HEK293T (cell line): ENCODE data around the gene MARCKS.

Experiments
- CTCF ChIA-PET: fragments of 350-600 bp; formaldehyde crosslinking; extraction: SDS; loops from one replicate; lab custom pipeline; 2021; ENCODE audit warnings: antibody characterized with exemption, inconsistent platforms; lab: Yijun Ruan, JAX
- POLR2A ChIA-PET: fragments of 350-600 bp; formaldehyde crosslinking; extraction: SDS; loops from one replicate; lab custom pipeline; 2020; ENCODE audit warnings: antibody characterized with exemption, inconsistent platforms; lab: Yijun Ruan, JAX
- DNase-seq: peaks from one replicate; pipeline ENCODE4 v3.0.0; 2012; ENCODE audit warnings: mixed read lengths; ENCODE audit errors: extremely low spot score
- ARNT ChIP-seq: fragments of 450-650 bp; IDR thresholded peaks from 2 replicates; pipeline ENCODE4 v1.6.1; 2017; ENCODE audit warnings: mild to moderate bottlenecking
- BHLHE40 ChIP-seq: fragments of 450-650 bp; IDR thresholded peaks from 2 replicates; pipeline ENCODE4 v1.6.1; 2016; ENCODE audit warnings: mild to moderate bottlenecking, moderate library complexity, borderline replicate concordance
- CTBP1 ChIP-seq: fragments of 450-650 bp; IDR thresholded peaks from 2 replicates; pipeline ENCODE4 v1.6.1; 2016; ENCODE audit warnings: borderline replicate concordance
- ELF4 ChIP-seq: fragments of 450-650 bp; IDR thresholded peaks from 2 replicates; pipeline ENCODE4 v1.6.1; 2017; ENCODE audit warnings: antibody characterized with exemption
- FOXA1 ChIP-seq: fragments of 450-650 bp; IDR thresholded peaks from 2 replicates; pipeline ENCODE4 v1.6.1; 2016; ENCODE audit warnings: mild to moderate bottlenecking
- FOXK2 ChIP-seq: fragments of 450-650 bp; IDR thresholded peaks from 2 replicates; pipeline ENCODE4 v1.6.1; 2016; ENCODE audit warnings: mild to moderate bottlenecking
- FOXM1 ChIP-seq: fragments of 450-650 bp; IDR thresholded peaks from 2 replicates; pipeline ENCODE4 v1.6.1; 2017; ENCODE audit warnings: mild to moderate bottlenecking, borderline replicate concordance
- HDGF ChIP-seq: fragments of 450-650 bp; IDR thresholded peaks from 2 replicates; pipeline ENCODE4 v1.6.1; 2017; ENCODE audit warnings: antibody characterized with exemption, borderline replicate concordance
- L3MBTL2 ChIP-seq: fragments of 450-650 bp; conservative IDR thresholded peaks from 2 replicates; pipeline ENCODE4 v1.6.1; 2016; ENCODE audit warnings: mild to moderate bottlenecking
- LEF1 ChIP-seq: fragments of 450-650 bp; IDR thresholded peaks from 2 replicates; pipeline ENCODE4 v1.6.1; 2017; ENCODE audit warnings: mild to moderate bottlenecking, borderline replicate concordance
- NFRKB ChIP-seq: fragments of 450-650 bp; IDR thresholded peaks from 2 replicates; pipeline ENCODE4 v1.6.1; 2016; ENCODE audit warnings: mild to moderate bottlenecking, moderate library complexity
- SP1 ChIP-seq: fragments of 450-650 bp; IDR thresholded peaks from 2 replicates; pipeline ENCODE4 v1.6.1; 2017
- SUZ12 ChIP-seq: fragments of 450-650 bp; IDR thresholded peaks from 2 replicates; pipeline ENCODE4 v1.6.1; 2016; ENCODE audit warnings: mild to moderate bottlenecking
- TARDBP ChIP-seq: fragments of 450-650 bp; IDR thresholded peaks from 2 replicates; pipeline ENCODE4 v1.6.1; 2016
- ZNF384 ChIP-seq: fragments of 450-650 bp; IDR thresholded peaks from 2 replicates; pipeline ENCODE4 v1.6.1; 2016
- TF ChIP-seq, protein P1 (sequence below): fragments of 450-650 bp; IDR thresholded peaks from 2 replicates; pipeline ENCODE4 v1.6.1; 2016

Gene MARCKS

GRCh38 chr6:113860181-113860955 lies 3.2 kb downstream of the MARCKS start:
- peak; percentile 35 for DNase-seq
- CTCF ChIA-PET, result interaction anchor here (0.6 to 1.2 kb wide), 3 partner anchors 11 to 19 kb away, joined by 3 to 4 read pairs (median 3); no protein-coding TSS in a partner anchor
- POLR2A ChIA-PET, result interaction anchor here (1.4 kb wide), 1 partner anchor 19 kb away, joined by 3 read pairs; no protein-coding TSS in a partner anchor
- TF ChIP-seq SUZ12, result no peak
- TF ChIP-seq FOXA1, result no peak
- no peak for TF ChIP-seq LEF1
- no peak for TF ChIP-seq ARNT
- TF ChIP-seq, protein P1, sequence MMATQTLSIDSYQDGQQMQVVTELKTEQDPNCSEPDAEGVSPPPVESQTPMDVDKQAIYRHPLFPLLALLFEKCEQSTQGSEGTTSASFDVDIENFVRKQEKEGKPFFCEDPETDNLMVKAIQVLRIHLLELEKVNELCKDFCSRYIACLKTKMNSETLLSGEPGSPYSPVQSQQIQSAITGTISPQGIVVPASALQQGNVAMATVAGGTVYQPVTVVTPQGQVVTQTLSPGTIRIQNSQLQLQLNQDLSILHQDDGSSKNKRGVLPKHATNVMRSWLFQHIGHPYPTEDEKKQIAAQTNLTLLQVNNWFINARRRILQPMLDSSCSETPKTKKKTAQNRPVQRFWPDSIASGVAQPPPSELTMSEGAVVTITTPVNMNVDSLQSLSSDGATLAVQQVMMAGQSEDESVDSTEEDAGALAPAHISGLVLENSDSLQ, result no peak

DNA sequence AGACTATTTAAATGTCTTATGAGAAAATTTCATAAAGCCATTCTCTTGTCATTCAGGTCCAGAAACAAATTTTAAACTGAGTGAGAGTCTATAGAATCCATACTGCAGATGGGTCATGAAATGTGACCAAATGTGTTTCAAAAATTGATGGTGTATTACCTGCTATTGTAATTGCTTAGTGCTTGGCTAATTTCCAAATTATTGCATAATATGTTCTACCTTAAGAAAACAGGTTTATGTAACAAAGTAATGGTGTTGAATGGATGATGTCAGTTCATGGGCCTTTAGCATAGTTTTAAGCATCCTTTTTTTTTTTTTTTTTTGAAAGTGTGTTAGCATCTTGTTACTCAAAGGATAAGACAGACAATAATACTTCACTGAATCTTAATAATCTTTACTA lies 5.0 kb downstream of the MARCKS start:
- DNase-seq, result no peak
- ChIA-PET POLR2A (no interaction called here), CTCF (no interaction called here)
- TF ChIP-seq LEF1 (no peak), ZNF384 (0 out of 2 replicates have a peak, but pooled peaks have one; percentile 19)

GRCh38 chr6:113870917-113871316 lies 13.8 kb downstream of the MARCKS start:
- ChIA-PET CTCF (interaction anchor here (0.6 to 1.5 kb wide), 3 partner anchors 12 to 668 kb away, joined by 4 to 5 read pairs (median 4); no protein-coding TSS in a partner anchor), POLR2A (no interaction called here)
- DNase-seq, result no peak
- TF ChIP-seq HDGF (no peak), SUZ12 (no peak), LEF1 (no peak), L3MBTL2 (no peak)

- TF ChIP-seq SP1 (no peak), FOXK2 (no peak), CTBP1 (no peak), ELF4 (no peak), L3MBTL2 (no peak), HDGF (no peak), LEF1 (no peak), ARNT (no peak), BHLHE40 (no peak), ZNF384 (no peak), NFRKB (no peak), SUZ12 (no peak), TARDBP (no peak), FOXM1 (no peak), FOXA1 (no peak)
- TF ChIP-seq, protein P1, result no peak
- POLR2A ChIA-PET, result no interaction called here
- no peak for DNase-seq
- CTCF ChIA-PET, result no interaction called here
Measured at GRCh38 chr6:113871975-113872374, 14.8 kb downstream of the MARCKS start.

- POLR2A ChIA-PET, result no interaction called here
- no peak for TF ChIP-seq SP1
- TF ChIP-seq NFRKB, result no peak
- TF ChIP-seq FOXM1, result no peak
- TF ChIP-seq, protein P1, result no peak
- no peak for TF ChIP-seq HDGF
- TF ChIP-seq L3MBTL2, result no peak
- no peak for TF ChIP-seq CTBP1
- TF ChIP-seq LEF1, result no peak
- no peak for TF ChIP-seq BHLHE40
- no peak for TF ChIP-seq ELF4
- no peak for TF ChIP-seq FOXK2
- DNase-seq, result no peak
- CTCF ChIA-PET, result no interaction called here
Measured at GRCh38 chr6:113873043-113873667, 16.0 kb downstream of the MARCKS start.

GRCh38 chr6:113875470-113875869 lies 18.3 kb downstream of the MARCKS start:
- ChIA-PET CTCF (interaction anchor here (0.6 to 1.6 kb wide), 3 partner anchors 14 to 169 kb away, joined by 4 to 6 read pairs (median 4); no protein-coding TSS in a partner anchor), POLR2A (no interaction called here)

More at GRCh38 chr6:113875470-113875869, 18.3 kb downstream of the MARCKS start:
- TF ChIP-seq, protein P1, result no peak
- TF ChIP-seq CTBP1 (no peak), ARNT (no peak), ZNF384 (no peak), BHLHE40 (no peak), SUZ12 (no peak), SP1 (no peak), ELF4 (no peak), L3MBTL2 (no peak), NFRKB (no peak), FOXK2 (no peak), LEF1 (no peak), FOXM1 (no peak), FOXA1 (no peak), HDGF (no peak), TARDBP (no peak)
- DNase-seq, result no peak
